K562 (cell line): ENCODE measurements around the gene LAMA2. TPM values are rescaled to one million over a fixed set of nuclear protein-coding genes. Genes with fewer than 3 reads are reported as not detected.

Source experiments
- ARNT ChIP-seq, 2 experiments: fragments of 450-650 bp; IDR thresholded peaks; 2 replicates each; pipeline ENCODE4 v1.6.1; 2016; ENCODE audit warnings: mild to moderate bottlenecking in 1 of 2
- BMI1 ChIP-seq: fragments of 150-350 bp; IDR thresholded peaks from 2 replicates; pipeline ENCODE4 v1.6.1; 2014; ENCODE audit warnings: low read length
- CREB1 ChIP-seq, 2 experiments: sonication (generic) in 1 of 2; formaldehyde crosslinking in 1 of 2; IDR thresholded peaks; 2 replicates each; pipeline versions ENCODE4 v1.6.1 to v1.8.0; 2012 to 2022; ENCODE audit warnings: inconsistent platforms in 1 of 2, mild to moderate bottlenecking in 1 of 2, missing genetic modification reagents in 1 of 2, moderate library complexity in 1 of 2
- DPF2 ChIP-seq: fragments of 450-650 bp; IDR thresholded peaks from 2 replicates; pipeline ENCODE4 v1.6.1; 2016
- ETV1 ChIP-seq: fragments of 450-650 bp; conservative IDR thresholded peaks from 2 replicates; pipeline ENCODE4 v1.6.1; 2016; ENCODE audit warnings: missing genetic modification characterization, control low read depth, low read depth, missing compliant biosample characterization
- LCOR ChIP-seq: sonication (generic); formaldehyde crosslinking; IDR thresholded peaks from 2 replicates; pipeline ENCODE4 v1.8.0; 2022; ENCODE audit warnings: mild to moderate bottlenecking, missing genetic modification reagents
- MECOM ChIP-seq: fragments of 250-450 bp; sonication (Bioruptor Pico); IDR thresholded peaks from 2 replicates; pipeline ENCODE4 v1.8.0; 2022; ENCODE audit warnings: inconsistent platforms
- MTA3 ChIP-seq: fragments of 450-650 bp; formaldehyde crosslinking; IDR thresholded peaks from 2 replicates; pipeline ENCODE4 v1.6.1; 2017; ENCODE audit warnings: mild to moderate bottlenecking, borderline replicate concordance
- NFATC3 ChIP-seq: fragments of 450-650 bp; IDR thresholded peaks from 2 replicates; pipeline ENCODE4 v1.6.1; 2017; ENCODE audit warnings: mild to moderate bottlenecking
- POLR2A ChIP-seq: fragments of 450-650 bp; conservative IDR thresholded peaks from 2 replicates; pipeline ENCODE4 v1.6.1; 2016
- SNRNP70 ChIP-seq: fragments of 200-400 bp; formaldehyde crosslinking; optimal IDR thresholded peaks from 2 replicates; pipeline ENCODE3; 2017; ENCODE audit warnings: low read depth, low read length
- TAF7 ChIP-seq: fragments of 450-650 bp; IDR thresholded peaks from 2 replicates; pipeline ENCODE4 v1.6.1; 2016; ENCODE audit warnings: missing genetic modification characterization, missing compliant biosample characterization
- XRCC4 ChIP-seq: IDR thresholded peaks from one replicate; pipeline ENCODE4 v1.6.1; 2011; ENCODE audit not compliant: insufficient read depth, insufficient read length; ENCODE audit errors: extremely low read depth
- ZNF134 ChIP-seq: fragments of 250-450 bp; sonication (Bioruptor Pico); conservative IDR thresholded peaks from 2 replicates; pipeline ENCODE4 v1.4.0; 2020
- ZNF282 ChIP-seq: sonication (generic); formaldehyde crosslinking; IDR thresholded peaks from 2 replicates; pipeline ENCODE4 v1.8.1; 2023; ENCODE audit warnings: missing genetic modification reagents
- ZNF75A ChIP-seq: fragments of 450-650 bp; formaldehyde crosslinking; IDR thresholded peaks from 2 replicates; pipeline ENCODE4 v1.4.0; 2020; ENCODE audit warnings: mild to moderate bottlenecking
- polyA plus RNA-seq, 8 experiments: library from polyadenylated mRNA; depleted of rRNA in 4 of 8; stranded (reverse) in 5 of 8; unstranded in 3 of 8; fragments of >200 nt; fragmentation: Nextera tagmentation in 2 of 8; fragmentation: Illumina TruSeq in 1 of 8; extraction: Ambion mirVana in 2 of 8; extraction: Trizol in 1 of 8; gene quantifications; 2 replicates each; pipeline versions ENCODE4 v1.2.1 to v1.2.3, GENCODE V29; 2011 to 2014; ENCODE audit warnings: inconsistent platforms in 1 of 8, missing spikeins in 1 of 8
- total RNA-seq, 7 experiments: library from RNA; depleted of rRNA in 6 of 7; stranded (reverse); fragments of >200 nt in 6 of 7; fragmentation: Illumina TruSeq in 2 of 7; extraction: Trizol in 2 of 7; gene quantifications; 2 replicates each; pipeline versions ENCODE4 v1.2.1 to v1.2.3, GENCODE V29; 2011 to 2021; ENCODE audit warnings: low replicate concordance in 1 of 7
- TF ChIP-seq, protein P1 (sequence below): sonication (generic); formaldehyde crosslinking; IDR thresholded peaks from 2 replicates; pipeline ENCODE4 v1.8.0; 2022; ENCODE audit warnings: mild to moderate bottlenecking, missing genetic modification reagents
- TF ChIP-seq, protein P2 (sequence below), 2 experiments: fragments of 450-650 bp; conservative IDR thresholded peaks; 2 replicates each; pipeline ENCODE4 v1.6.1; 2017; ENCODE audit warnings: mild to moderate bottlenecking in 2 of 2, moderate library complexity in 2 of 2
- TF ChIP-seq, protein P3 (sequence below): fragments of 450-650 bp; IDR thresholded peaks from 2 replicates; pipeline ENCODE4 v1.6.1; 2016; ENCODE audit warnings: mild to moderate bottlenecking
- TF ChIP-seq, protein P4 (sequence below): fragments of 450-650 bp; IDR thresholded peaks from 2 replicates; pipeline ENCODE4 v1.6.1; 2016; ENCODE audit warnings: missing biosample characterization, missing genetic modification characterization
- TF ChIP-seq, protein P5 (sequence below): fragments of 450-650 bp; formaldehyde crosslinking; IDR thresholded peaks from 2 replicates; pipeline ENCODE4 v1.4.0; 2020; ENCODE audit warnings: mild to moderate bottlenecking, moderate library complexity
- TF ChIP-seq, protein P6 (sequence below): fragments of 250-450 bp; sonication (Bioruptor Pico); IDR thresholded peaks from 2 replicates; pipeline ENCODE4 v1.9.0; 2021; ENCODE audit warnings: mild to moderate bottlenecking

The LAMA2 gene
- total and polyA plus RNA-seq, 9 of the 15 experiments (the other 6 are each of a cell fraction or from before 2014, with no cell fraction given) = 0.04 to 1.5 (median 0.36) TPM

DNA sequence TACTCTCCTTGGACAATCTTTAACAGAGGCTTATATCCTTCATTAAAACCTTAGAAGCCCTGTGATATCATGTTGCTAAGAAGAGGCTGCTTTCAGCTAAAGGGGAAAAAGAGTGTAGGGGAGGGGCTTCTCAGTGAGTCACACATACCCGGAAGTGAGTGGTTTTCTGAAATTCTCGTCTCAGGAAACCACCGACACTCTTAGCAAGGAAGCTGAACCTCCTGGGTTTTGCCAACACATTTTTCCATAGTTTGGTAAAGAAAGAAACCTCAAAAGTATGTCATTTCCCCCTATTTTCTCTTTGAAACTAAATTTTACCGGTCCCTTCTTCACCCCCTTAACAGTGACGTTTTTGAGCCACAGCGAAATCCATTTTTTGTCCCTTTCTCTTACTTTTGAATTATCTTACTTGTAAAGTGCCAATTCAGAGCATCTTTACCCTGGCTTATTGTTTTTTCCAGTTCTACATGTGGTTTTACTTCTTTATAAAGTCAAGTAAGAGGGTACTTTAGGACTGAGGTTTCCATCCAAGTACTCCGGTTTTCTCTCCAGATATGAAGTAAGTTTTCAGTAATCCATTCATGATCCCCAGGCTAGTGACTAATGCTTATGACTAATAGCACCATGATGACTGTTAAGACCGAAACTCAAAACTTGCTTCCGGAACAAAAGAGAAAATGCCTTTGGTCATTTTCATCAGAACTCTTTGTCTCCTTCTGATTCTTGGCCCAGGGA, 607.8 kb downstream of the LAMA2 start (continued):
- TF ChIP-seq LCOR (CRISPR knock-in tag) = no peak
- no peak for TF ChIP-seq ARNT (IDR thresholded peaks at IDR 0.05)
- no peak for TF ChIP-seq XRCC4
- no peak for TF ChIP-seq ZNF75A (CRISPR knock-in tag)
- 0 out of 2 replicates have a peak, but pooled peaks have one; percentile 30 for TF ChIP-seq TAF7 (tag)
- TF ChIP-seq ZNF134 = no peak
- no peak for TF ChIP-seq SNRNP70
- 0 out of 2 replicates have a peak, but pooled peaks have one; percentile 35 for TF ChIP-seq POLR2A
- TF ChIP-seq ETV1 (tag) = 0 out of 2 replicates have a peak, but pooled peaks have one; percentile 24
- TF ChIP-seq ZNF282 (CRISPR knock-in tag) = no peak
- TF ChIP-seq, protein P1, sequence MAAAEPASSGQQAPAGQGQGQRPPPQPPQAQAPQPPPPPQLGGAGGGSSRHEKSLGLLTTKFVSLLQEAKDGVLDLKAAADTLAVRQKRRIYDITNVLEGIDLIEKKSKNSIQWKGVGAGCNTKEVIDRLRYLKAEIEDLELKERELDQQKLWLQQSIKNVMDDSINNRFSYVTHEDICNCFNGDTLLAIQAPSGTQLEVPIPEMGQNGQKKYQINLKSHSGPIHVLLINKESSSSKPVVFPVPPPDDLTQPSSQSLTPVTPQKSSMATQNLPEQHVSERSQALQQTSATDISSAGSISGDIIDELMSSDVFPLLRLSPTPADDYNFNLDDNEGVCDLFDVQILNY (CRISPR knock-in tag) = no peak
- TF ChIP-seq, protein P2, sequence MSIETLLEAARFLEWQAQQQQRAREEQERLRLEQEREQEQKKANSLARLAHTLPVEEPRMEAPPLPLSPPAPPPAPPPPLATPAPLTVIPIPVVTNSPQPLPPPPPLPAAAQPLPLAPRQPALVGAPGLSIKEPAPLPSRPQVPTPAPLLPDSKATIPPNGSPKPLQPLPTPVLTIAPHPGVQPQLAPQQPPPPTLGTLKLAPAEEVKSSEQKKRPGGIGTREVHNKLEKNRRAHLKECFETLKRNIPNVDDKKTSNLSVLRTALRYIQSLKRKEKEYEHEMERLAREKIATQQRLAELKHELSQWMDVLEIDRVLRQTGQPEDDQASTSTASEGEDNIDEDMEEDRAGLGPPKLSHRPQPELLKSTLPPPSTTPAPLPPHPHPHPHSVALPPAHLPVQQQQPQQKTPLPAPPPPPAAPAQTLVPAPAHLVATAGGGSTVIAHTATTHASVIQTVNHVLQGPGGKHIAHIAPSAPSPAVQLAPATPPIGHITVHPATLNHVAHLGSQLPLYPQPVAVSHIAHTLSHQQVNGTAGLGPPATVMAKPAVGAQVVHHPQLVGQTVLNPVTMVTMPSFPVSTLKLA (conservative IDR thresholded peaks at IDR 0.05) = 0 out of 4 replicates have a peak, but pooled peaks of 1 of the 2 experiments have one; percentile 14
- TF ChIP-seq MECOM = no peak
- no peak for TF ChIP-seq BMI1
- TF ChIP-seq, protein P3, sequence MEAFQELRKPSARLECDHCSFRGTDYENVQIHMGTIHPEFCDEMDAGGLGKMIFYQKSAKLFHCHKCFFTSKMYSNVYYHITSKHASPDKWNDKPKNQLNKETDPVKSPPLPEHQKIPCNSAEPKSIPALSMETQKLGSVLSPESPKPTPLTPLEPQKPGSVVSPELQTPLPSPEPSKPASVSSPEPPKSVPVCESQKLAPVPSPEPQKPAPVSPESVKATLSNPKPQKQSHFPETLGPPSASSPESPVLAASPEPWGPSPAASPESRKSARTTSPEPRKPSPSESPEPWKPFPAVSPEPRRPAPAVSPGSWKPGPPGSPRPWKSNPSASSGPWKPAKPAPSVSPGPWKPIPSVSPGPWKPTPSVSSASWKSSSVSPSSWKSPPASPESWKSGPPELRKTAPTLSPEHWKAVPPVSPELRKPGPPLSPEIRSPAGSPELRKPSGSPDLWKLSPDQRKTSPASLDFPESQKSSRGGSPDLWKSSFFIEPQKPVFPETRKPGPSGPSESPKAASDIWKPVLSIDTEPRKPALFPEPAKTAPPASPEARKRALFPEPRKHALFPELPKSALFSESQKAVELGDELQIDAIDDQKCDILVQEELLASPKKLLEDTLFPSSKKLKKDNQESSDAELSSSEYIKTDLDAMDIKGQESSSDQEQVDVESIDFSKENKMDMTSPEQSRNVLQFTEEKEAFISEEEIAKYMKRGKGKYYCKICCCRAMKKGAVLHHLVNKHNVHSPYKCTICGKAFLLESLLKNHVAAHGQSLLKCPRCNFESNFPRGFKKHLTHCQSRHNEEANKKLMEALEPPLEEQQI = 0 out of 2 replicates have a peak, but pooled peaks have one; percentile 41
- no peak for TF ChIP-seq CREB1 (IDR thresholded peaks at IDR 0.05)
- TF ChIP-seq CREB1 (CRISPR knock-in tag; IDR thresholded peaks at IDR 0.05) = no peak
- no peak for TF ChIP-seq NFATC3
- TF ChIP-seq, protein P4, sequence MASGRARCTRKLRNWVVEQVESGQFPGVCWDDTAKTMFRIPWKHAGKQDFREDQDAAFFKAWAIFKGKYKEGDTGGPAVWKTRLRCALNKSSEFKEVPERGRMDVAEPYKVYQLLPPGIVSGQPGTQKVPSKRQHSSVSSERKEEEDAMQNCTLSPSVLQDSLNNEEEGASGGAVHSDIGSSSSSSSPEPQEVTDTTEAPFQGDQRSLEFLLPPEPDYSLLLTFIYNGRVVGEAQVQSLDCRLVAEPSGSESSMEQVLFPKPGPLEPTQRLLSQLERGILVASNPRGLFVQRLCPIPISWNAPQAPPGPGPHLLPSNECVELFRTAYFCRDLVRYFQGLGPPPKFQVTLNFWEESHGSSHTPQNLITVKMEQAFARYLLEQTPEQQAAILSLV (tag) = no peak
- no peak for TF ChIP-seq MTA3
- TF ChIP-seq, protein P5, sequence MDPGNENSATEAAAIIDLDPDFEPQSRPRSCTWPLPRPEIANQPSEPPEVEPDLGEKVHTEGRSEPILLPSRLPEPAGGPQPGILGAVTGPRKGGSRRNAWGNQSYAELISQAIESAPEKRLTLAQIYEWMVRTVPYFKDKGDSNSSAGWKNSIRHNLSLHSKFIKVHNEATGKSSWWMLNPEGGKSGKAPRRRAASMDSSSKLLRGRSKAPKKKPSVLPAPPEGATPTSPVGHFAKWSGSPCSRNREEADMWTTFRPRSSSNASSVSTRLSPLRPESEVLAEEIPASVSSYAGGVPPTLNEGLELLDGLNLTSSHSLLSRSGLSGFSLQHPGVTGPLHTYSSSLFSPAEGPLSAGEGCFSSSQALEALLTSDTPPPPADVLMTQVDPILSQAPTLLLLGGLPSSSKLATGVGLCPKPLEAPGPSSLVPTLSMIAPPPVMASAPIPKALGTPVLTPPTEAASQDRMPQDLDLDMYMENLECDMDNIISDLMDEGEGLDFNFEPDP (CRISPR knock-in tag) = no peak
- TF ChIP-seq, protein P6, sequence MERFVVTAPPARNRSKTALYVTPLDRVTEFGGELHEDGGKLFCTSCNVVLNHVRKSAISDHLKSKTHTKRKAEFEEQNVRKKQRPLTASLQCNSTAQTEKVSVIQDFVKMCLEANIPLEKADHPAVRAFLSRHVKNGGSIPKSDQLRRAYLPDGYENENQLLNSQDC = no peak
- TF ChIP-seq DPF2 = peak; percentile 61; the same call in 1 of the 2 replicates
